ENCODE data around the gene ATG2B.

ATG2B gene

GRCh38 chr14:96398432-96398831, 35.3 kb upstream of the ATG2B start:
- WGBS, 2 experiments, result 95 to 97% methylated on average over 7 to 8 of the region's 8 CpGs
- H3K4me3 ChIP-seq (ENCODE audit: insufficient read depth, low read depth, low read length), result no peak overlapping the region
- H3K27me3 ChIP-seq (ENCODE audit: control insufficient read depth, insufficient read depth, low read length, poor library complexity, severe bottlenecking), result no peaks in the 10 kb centered on the region
- H3K36me3 ChIP-seq (ENCODE audit: control insufficient read depth, insufficient read depth, low read length), result no peaks in the 10 kb centered on the region
- no peaks in the 10 kb centered on the region for H3K4me1 ChIP-seq (ENCODE audit: control insufficient read depth, insufficient read depth, low read length)
- H3K27ac ChIP-seq (ENCODE audit: insufficient read depth, low read depth, low read length, poor library complexity, severe bottlenecking), result no peak overlapping the region
- H3K9me3 ChIP-seq (ENCODE audit: control insufficient read depth, low read length), result no peaks in the 10 kb centered on the region

- Histone ChIP-seq H3K27me3 (ENCODE audit: control insufficient read depth, insufficient read depth, low read length, poor library complexity, severe bottlenecking) (peaks cover 30% of the 10 kb centered on the region), H3K9me3 (ENCODE audit: control insufficient read depth, low read length) (no peaks in the 10 kb centered on the region), H3K27ac (ENCODE audit: insufficient read depth, low read depth, low read length, poor library complexity, severe bottlenecking) (no peak overlapping the region), H3K4me3 (ENCODE audit: insufficient read depth, low read depth, low read length) (no peak overlapping the region), H3K4me1 (ENCODE audit: control insufficient read depth, insufficient read depth, low read length) (no peaks in the 10 kb centered on the region), H3K36me3 (ENCODE audit: control insufficient read depth, insufficient read depth, low read length) (no peaks in the 10 kb centered on the region)
- 93 to 94% methylated on average over 7 of the region's 7 CpGs for WGBS, 2 experiments
Measured at GRCh38 chr14:96394047-96394815, 31.1 kb upstream of the ATG2B start.

GRCh38 chr14:96393071-96393691, 30.0 kb upstream of the ATG2B start:
- Histone ChIP-seq H3K27me3 (ENCODE audit: control insufficient read depth, insufficient read depth, low read length, poor library complexity, severe bottlenecking) (peaks cover 30% of the 10 kb centered on the region), H3K4me3 (ENCODE audit: insufficient read depth, low read depth, low read length) (peak overlapping the region; percentile 61), H3K4me1 (ENCODE audit: control insufficient read depth, insufficient read depth, low read length) (no peaks in the 10 kb centered on the region), H3K36me3 (ENCODE audit: control insufficient read depth, insufficient read depth, low read length) (no peaks in the 10 kb centered on the region), H3K27ac (ENCODE audit: insufficient read depth, low read depth, low read length, poor library complexity, severe bottlenecking) (no peak overlapping the region), H3K9me3 (ENCODE audit: control insufficient read depth, low read length) (no peaks in the 10 kb centered on the region)
- WGBS, 2 experiments, result 92 to 93% methylated on average over 5 of the region's 5 CpGs

- no peak overlapping the region for H3K27ac ChIP-seq (ENCODE audit: insufficient read depth, low read depth, low read length, poor library complexity, severe bottlenecking)
- H3K36me3 ChIP-seq (ENCODE audit: control insufficient read depth, insufficient read depth, low read length), result no peaks in the 10 kb centered on the region
- peak overlapping the region; percentile 61 for H3K4me3 ChIP-seq (ENCODE audit: insufficient read depth, low read depth, low read length)
- WGBS, 2 experiments, result 0% methylated on average over 79 of the region's 79 CpGs
- no peaks in the 10 kb centered on the region for H3K9me3 ChIP-seq (ENCODE audit: control insufficient read depth, low read length)
- no peaks in the 10 kb centered on the region for H3K4me1 ChIP-seq (ENCODE audit: control insufficient read depth, insufficient read depth, low read length)
- H3K27me3 ChIP-seq (ENCODE audit: control insufficient read depth, insufficient read depth, low read length, poor library complexity, severe bottlenecking), result peaks cover 30% of the 10 kb centered on the region
Measured at GRCh38 chr14:96391293-96392118, 28.4 kb upstream of the ATG2B start.

GRCh38 chr14:96390965-96391292, 27.8 kb upstream of the ATG2B start:
- Histone ChIP-seq H3K4me1 (ENCODE audit: control insufficient read depth, insufficient read depth, low read length) (no peaks in the 10 kb centered on the region), H3K4me3 (ENCODE audit: insufficient read depth, low read depth, low read length) (peak overlapping the region; percentile 61), H3K27me3 (ENCODE audit: control insufficient read depth, insufficient read depth, low read length, poor library complexity, severe bottlenecking) (peaks cover 30% of the 10 kb centered on the region), H3K27ac (ENCODE audit: insufficient read depth, low read depth, low read length, poor library complexity, severe bottlenecking) (no peak overlapping the region), H3K9me3 (ENCODE audit: control insufficient read depth, low read length) (no peaks in the 10 kb centered on the region), H3K36me3 (ENCODE audit: control insufficient read depth, insufficient read depth, low read length) (no peaks in the 10 kb centered on the region)
- 14 to 17% methylated on average over 13 of the region's 13 CpGs for WGBS, 2 experiments

GRCh38 chr14:96385385-96385784, 22.2 kb upstream of the ATG2B start:
- Histone ChIP-seq H3K4me3 (ENCODE audit: insufficient read depth, low read depth, low read length) (no peak overlapping the region), H3K27me3 (ENCODE audit: control insufficient read depth, insufficient read depth, low read length, poor library complexity, severe bottlenecking) (peaks cover 6% of the 10 kb centered on the region), H3K36me3 (ENCODE audit: control insufficient read depth, insufficient read depth, low read length) (no peaks in the 10 kb centered on the region), H3K27ac (ENCODE audit: insufficient read depth, low read depth, low read length, poor library complexity, severe bottlenecking) (no peak overlapping the region), H3K4me1 (ENCODE audit: control insufficient read depth, insufficient read depth, low read length) (no peaks in the 10 kb centered on the region), H3K9me3 (ENCODE audit: control insufficient read depth, low read length) (no peaks in the 10 kb centered on the region)
- 92 to 93% methylated on average over 3 of the region's 3 CpGs for WGBS, 2 experiments

GRCh38 chr14:96384740-96385139, 21.6 kb upstream of the ATG2B start:
- H3K27ac ChIP-seq (ENCODE audit: insufficient read depth, low read depth, low read length, poor library complexity, severe bottlenecking), result no peak overlapping the region
- H3K4me3 ChIP-seq (ENCODE audit: insufficient read depth, low read depth, low read length), result no peak overlapping the region
- WGBS, 2 experiments, result 100% methylated on average over 1 of the region's 1 CpG; no CpG with 5 or more reads in 1 of the 2 experiments
- H3K9me3 ChIP-seq (ENCODE audit: control insufficient read depth, low read length), result no peaks in the 10 kb centered on the region
- no peaks in the 10 kb centered on the region for H3K4me1 ChIP-seq (ENCODE audit: control insufficient read depth, insufficient read depth, low read length)
- H3K27me3 ChIP-seq (ENCODE audit: control insufficient read depth, insufficient read depth, low read length, poor library complexity, severe bottlenecking), result no peaks in the 10 kb centered on the region
- no peaks in the 10 kb centered on the region for H3K36me3 ChIP-seq (ENCODE audit: control insufficient read depth, insufficient read depth, low read length)

GRCh38 chr14:96384053-96384452, 20.9 kb upstream of the ATG2B start:
- WGBS, 2 experiments, result 74 to 81% methylated on average over 1 of the region's 1 CpG
- no peak overlapping the region for H3K27ac ChIP-seq (ENCODE audit: insufficient read depth, low read depth, low read length, poor library complexity, severe bottlenecking)
- no peaks in the 10 kb centered on the region for H3K9me3 ChIP-seq (ENCODE audit: control insufficient read depth, low read length)
- H3K27me3 ChIP-seq (ENCODE audit: control insufficient read depth, insufficient read depth, low read length, poor library complexity, severe bottlenecking), result no peaks in the 10 kb centered on the region
- no peaks in the 10 kb centered on the region for H3K4me1 ChIP-seq (ENCODE audit: control insufficient read depth, insufficient read depth, low read length)
- no peak overlapping the region for H3K4me3 ChIP-seq (ENCODE audit: insufficient read depth, low read depth, low read length)
- no peaks in the 10 kb centered on the region for H3K36me3 ChIP-seq (ENCODE audit: control insufficient read depth, insufficient read depth, low read length)

GRCh38 chr14:96383445-96383844, 20.3 kb upstream of the ATG2B start:
- no peaks in the 10 kb centered on the region for H3K4me1 ChIP-seq (ENCODE audit: control insufficient read depth, insufficient read depth, low read length)
- H3K36me3 ChIP-seq (ENCODE audit: control insufficient read depth, insufficient read depth, low read length), result no peaks in the 10 kb centered on the region
- 95 to 98% methylated on average over 2 of the region's 2 CpGs for WGBS, 2 experiments
- no peak overlapping the region for H3K4me3 ChIP-seq (ENCODE audit: insufficient read depth, low read depth, low read length)
- H3K27ac ChIP-seq (ENCODE audit: insufficient read depth, low read depth, low read length, poor library complexity, severe bottlenecking), result no peak overlapping the region
- H3K27me3 ChIP-seq (ENCODE audit: control insufficient read depth, insufficient read depth, low read length, poor library complexity, severe bottlenecking), result no peaks in the 10 kb centered on the region
- no peaks in the 10 kb centered on the region for H3K9me3 ChIP-seq (ENCODE audit: control insufficient read depth, low read length)

- no peaks in the 10 kb centered on the region for H3K4me1 ChIP-seq (ENCODE audit: control insufficient read depth, insufficient read depth, low read length)
Measured at GRCh38 chr14:96380735-96381134, 17.6 kb upstream of the ATG2B start.

More at GRCh38 chr14:96380735-96381134, 17.6 kb upstream of the ATG2B start:
- no peaks in the 10 kb centered on the region for H3K27me3 ChIP-seq (ENCODE audit: control insufficient read depth, insufficient read depth, low read length, poor library complexity, severe bottlenecking)
- no peak overlapping the region for H3K27ac ChIP-seq (ENCODE audit: insufficient read depth, low read depth, low read length, poor library complexity, severe bottlenecking)
- no peak overlapping the region for H3K4me3 ChIP-seq (ENCODE audit: insufficient read depth, low read depth, low read length)
- no peaks in the 10 kb centered on the region for H3K9me3 ChIP-seq (ENCODE audit: control insufficient read depth, low read length)
- no peaks in the 10 kb centered on the region for H3K36me3 ChIP-seq (ENCODE audit: control insufficient read depth, insufficient read depth, low read length)
- WGBS, 2 experiments, result 88 to 94% methylated on average over 3 of the region's 3 CpGs

All from ectodermal cell (in vitro differentiated cells).